Adrenal gland (tissue), 12 donors: Measurements from ENCODE around the gene INO80. TPM values are rescaled to one million over a fixed set of nuclear protein-coding genes. Genes with fewer than 3 reads are reported as not detected.

Experiments used
- DNase-seq, 7 donors: peaks; one replicate each; pipeline ENCODE4 v3.0.0-alpha.2; 2019 to 2020
- H3K27ac ChIP-seq, 5 donors: fragments of 200-600 bp; sonication (generic) in 4 of 5; 1 replicate in 3 of 5; 2 replicates in 2 of 5; pipeline versions ENCODE4 v1.5.1 to v1.8.0; 2016 to 2020; ENCODE audit warnings: mild to moderate bottlenecking in 1 of 5
- H3K27me3 ChIP-seq: fragments of 200-600 bp; 2 replicates; pipeline ENCODE4 v1.8.0; 2021
- H3K36me3 ChIP-seq, 2 donors: fragments of 200-600 bp; replicated peaks in 1 of 2; 1 replicate in 1 of 2; 2 replicates in 1 of 2; pipeline versions ENCODE4 v1.5.1 to v1.8.0; 2018 to 2022
- H3K4me1 ChIP-seq, 2 donors: fragments of 200-600 bp; replicated peaks in 1 of 2; 1 replicate in 1 of 2; 2 replicates in 1 of 2; pipeline versions ENCODE4 v1.5.1 to v1.8.0; 2018 to 2021
- H3K4me3 ChIP-seq, 4 donors: fragments of 200-600 bp; sonication (generic) in 3 of 4; one replicate each; pipeline ENCODE4 v1.5.1; 2016 to 2018
- H3K9me3 ChIP-seq, 3 donors: fragments of 200-600 bp; sonication (generic) in 1 of 3; replicated peaks in 1 of 3; 1 replicate in 2 of 3; 2 replicates in 1 of 3; pipeline versions ENCODE4 v1.5.1 to v1.8.0; 2016 to 2021
- POLR2A ChIP-seq, 2 donors: fragments of 450-650 bp; IDR thresholded peaks; one replicate each; pipeline ENCODE4 v1.6.1; 2017; ENCODE audit warnings: antibody characterized with exemption in 2 of 2, mild to moderate bottlenecking in 2 of 2, moderate library complexity in 1 of 2
- WGBS, 4 donors: extraction: QIAGEN DNeasy Blood & Tissue Kit in 2 of 4; methylation state at CpG; one replicate each; pipeline versions ENCODE4 v1.1.5 to v1.1.7; 2013 to 2017; 5-methylcytosine and 5-hydroxymethylcytosine counted together
- intact Hi-C, 2 donors: fragments of 100-400 bp; cut with DNase I; formaldehyde crosslinking; loops; one replicate each; pipeline versions ENCODE4 v1.14.1 to v1.15.0; 2022 to 2023
- polyA plus RNA-seq, 3 donors: library from polyadenylated mRNA; stranded (reverse); fragments of 200-250 nt in 2 of 3; fragments of 350-450 nt in 1 of 3; fragmentation: Illumina TruSeq in 1 of 3; extraction: RNeasy Lipid Tissue Mini Kit (QIAGEN cat#74804) in 1 of 3; gene quantifications; one replicate each; pipeline ENCODE4 v1.2.3, GENCODE V29; 2013 to 2014
- total RNA-seq, 9 donors: library from RNA; depleted of rRNA in 4 of 9; stranded (reverse); fragments of >200 nt in 4 of 9; fragments of 120-200 nt in 1 of 9; fragmentation: NEBNext Ultra II Directional in 1 of 9; extraction: Animal tissue kit (Norgen Biotek cat#: 25700) in 1 of 9; gene quantifications; one replicate each; pipeline versions ENCODE4 v1.1.0 to v1.2.4, GENCODE V29; 2013 to 2023
- TF ChIP-seq, protein P1 (sequence below), 6 experiments: fragments of 450-650 bp in 4 of 6; fragments of 200-600 bp in 2 of 6; sonication (generic) in 1 of 6; IDR thresholded peaks; 1 replicate in 5 of 6; 2 replicates in 1 of 6; pipeline versions ENCODE4 v1.5.1 to v1.8.0; 2016 to 2021; ENCODE audit warnings: antibody characterized with exemption in 6 of 6, mild to moderate bottlenecking in 2 of 6, moderate library complexity in 1 of 6
- donor health status: healthy with polysubstance abuse.
- donor health status: Bipolar disorder and iron deficiency.
- donor health status: DM: yes; HTN: yes; CAD: no.
- donor health status: DM: no; HTN: no; CAD: no.
- donor health status: DM: no; HTN: no; CAD: no.
- donor health status: DM: yes; HTN: yes; CAD: no.

Gene INO80
- total and polyA plus RNA-seq, 12 donors = 5.4 to 25.0 (median 17.7) TPM

DNA sequence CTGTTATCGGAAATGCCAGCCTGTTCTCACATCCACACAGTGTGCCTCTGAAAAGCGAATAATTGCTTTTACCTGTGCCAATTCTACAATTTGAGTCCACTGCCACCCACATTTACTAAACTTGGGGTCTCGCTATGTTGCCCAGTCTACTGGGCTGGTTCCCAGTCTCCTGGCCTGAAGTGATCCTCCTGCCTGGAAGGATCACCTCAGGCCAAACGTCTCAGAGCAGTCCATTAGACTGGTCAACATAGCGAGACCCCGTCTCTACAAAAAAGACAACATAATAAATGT lies 827 bp upstream of the INO80 start:
- TF ChIP-seq POLR2A (IDR thresholded peaks at IDR 0.05) = no peak
- TF ChIP-seq, protein P1, sequence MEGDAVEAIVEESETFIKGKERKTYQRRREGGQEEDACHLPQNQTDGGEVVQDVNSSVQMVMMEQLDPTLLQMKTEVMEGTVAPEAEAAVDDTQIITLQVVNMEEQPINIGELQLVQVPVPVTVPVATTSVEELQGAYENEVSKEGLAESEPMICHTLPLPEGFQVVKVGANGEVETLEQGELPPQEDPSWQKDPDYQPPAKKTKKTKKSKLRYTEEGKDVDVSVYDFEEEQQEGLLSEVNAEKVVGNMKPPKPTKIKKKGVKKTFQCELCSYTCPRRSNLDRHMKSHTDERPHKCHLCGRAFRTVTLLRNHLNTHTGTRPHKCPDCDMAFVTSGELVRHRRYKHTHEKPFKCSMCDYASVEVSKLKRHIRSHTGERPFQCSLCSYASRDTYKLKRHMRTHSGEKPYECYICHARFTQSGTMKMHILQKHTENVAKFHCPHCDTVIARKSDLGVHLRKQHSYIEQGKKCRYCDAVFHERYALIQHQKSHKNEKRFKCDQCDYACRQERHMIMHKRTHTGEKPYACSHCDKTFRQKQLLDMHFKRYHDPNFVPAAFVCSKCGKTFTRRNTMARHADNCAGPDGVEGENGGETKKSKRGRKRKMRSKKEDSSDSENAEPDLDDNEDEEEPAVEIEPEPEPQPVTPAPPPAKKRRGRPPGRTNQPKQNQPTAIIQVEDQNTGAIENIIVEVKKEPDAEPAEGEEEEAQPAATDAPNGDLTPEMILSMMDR (IDR thresholded peaks at IDR 0.05) = no peak
- DNase-seq = peak in 1 of 7 donors; percentile 27
- H3K9me3 ChIP-seq = no peaks in the 10 kb centered on the region
- H3K4me3 ChIP-seq = peak overlapping the region in 3 of 4 donors; percentile 9 to 100 (median 99)
- intact Hi-C loops = no loop called here
- WGBS, 4 donors = 73 to 90% (median 74%) methylated on average over 4 to 6 of the region's 6 CpGs
- peaks cover 0 to 5% of the 10 kb centered on the region in 2 donors for H3K36me3 ChIP-seq
- no peaks in the 10 kb centered on the region for H3K27me3 ChIP-seq
- H3K4me1 ChIP-seq = peaks cover 11 to 15% of the 10 kb centered on the region in 2 donors
- peak overlapping the region; percentile 97 to 100 (median 100) for H3K27ac ChIP-seq

DNA sequence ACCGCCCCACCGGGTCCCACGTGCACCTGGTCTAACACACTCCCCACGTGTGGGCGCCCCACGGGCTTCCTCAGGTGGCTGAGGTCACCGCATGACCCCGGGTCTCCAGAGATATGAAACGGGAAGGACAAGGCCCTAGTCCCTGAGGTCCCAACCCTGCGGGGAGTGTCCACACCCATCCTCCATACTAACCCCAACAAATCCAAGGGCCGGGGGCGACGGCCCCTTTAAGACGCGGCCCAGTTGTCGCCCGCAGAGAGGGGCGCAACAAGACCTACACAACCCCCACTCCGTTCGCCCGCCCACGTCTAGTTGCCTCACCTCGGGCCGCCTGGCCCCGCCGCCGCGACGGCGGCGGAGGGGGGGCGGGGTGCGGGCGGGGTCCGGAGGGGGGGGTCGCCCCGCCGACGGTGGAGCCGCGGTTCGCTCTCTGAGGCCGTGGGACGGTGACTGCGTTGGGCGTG lies 396 bp downstream of the INO80 start:
- Histone ChIP-seq H3K4me1 (peaks cover 11 to 15% of the 10 kb centered on the region in 2 donors), H3K9me3 (no peaks in the 10 kb centered on the region), H3K36me3 (peaks cover 0 to 5% of the 10 kb centered on the region in 2 donors), H3K27ac (peak overlapping the region; percentile 97 to 100 (median 100)), H3K27me3 (no peaks in the 10 kb centered on the region), H3K4me3 (peak overlapping the region; percentile 90 to 100 (median 94))
- no peak for TF ChIP-seq POLR2A (IDR thresholded peaks at IDR 0.05)
- TF ChIP-seq, protein P1 (IDR thresholded peaks at IDR 0.05) = no peak
- 0 to 1% (median 0%) methylated on average over 16 to 46 of the region's 46 CpGs; no CpG with 5 or more reads in 1 of the 4 donors for WGBS, 4 donors
- intact Hi-C loops = no loop called here
- DNase-seq = peak; percentile 68 to 79 (median 71)

GRCh38 chr15:41115161-41115651 lies 874 bp downstream of the INO80 start:
- Histone ChIP-seq H3K27ac (peak overlapping the region in 4 of 5 donors; percentile 98 to 100 (median 100)), H3K9me3 (no peaks in the 10 kb centered on the region), H3K4me1 (peaks cover 11 to 15% of the 10 kb centered on the region in 2 donors), H3K27me3 (no peaks in the 10 kb centered on the region), H3K4me3 (peak overlapping the region; percentile 90 to 100 (median 94)), H3K36me3 (peaks cover 0 to 5% of the 10 kb centered on the region in 2 donors)
- TF ChIP-seq, protein P1 (IDR thresholded peaks at IDR 0.05) = peak in 1 of 6 experiments; percentile 6
- no peak for TF ChIP-seq POLR2A (IDR thresholded peaks at IDR 0.05)
- DNase-seq = no peak
- 0% methylated on average over 7 to 10 of the region's 10 CpGs for WGBS, 4 donors
- intact Hi-C loops = no loop called here

DNA sequence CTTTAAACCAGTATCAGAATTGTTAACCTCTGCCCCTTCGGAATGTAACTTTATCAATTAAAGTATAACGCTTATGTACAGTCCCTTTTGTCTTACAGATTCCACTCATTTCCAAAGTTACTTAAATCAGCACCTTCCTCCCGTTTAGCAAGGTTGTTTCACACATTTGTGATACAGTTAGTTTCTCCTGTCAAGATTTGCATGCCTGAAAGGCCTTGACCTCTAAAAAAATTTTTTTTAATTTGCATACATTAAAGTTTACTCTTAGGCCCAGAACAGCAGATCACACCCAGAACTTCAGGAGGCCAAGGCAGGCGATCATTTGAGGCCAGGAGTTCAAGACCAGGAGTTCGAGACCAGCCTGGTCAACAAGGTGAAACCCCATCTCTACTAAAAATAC lies 9.1 kb downstream of the INO80 start:
- Histone ChIP-seq H3K36me3 (no peaks in the 10 kb centered on the region), H3K27me3 (no peaks in the 10 kb centered on the region), H3K4me3 (no peak overlapping the region), H3K9me3 (no peaks in the 10 kb centered on the region), H3K4me1 (peaks cover 0 to 7% of the 10 kb centered on the region in 2 donors), H3K27ac (no peak overlapping the region)
- no peak for DNase-seq
- intact Hi-C loops = no loop called here
- no peak for TF ChIP-seq POLR2A (IDR thresholded peaks at IDR 0.05)
- TF ChIP-seq, protein P1 (IDR thresholded peaks at IDR 0.05) = no peak
- WGBS, 4 donors = 81 to 86% (median 83%) methylated on average over 5 of the region's 5 CpGs
